ENCODE results near the gene PPP2R5A. TPM values are rescaled to one million over a fixed set of nuclear protein-coding genes. Genes with fewer than 3 reads are reported as not detected.

PPP2R5A gene
- total and polyA plus RNA-seq, 2 of the 8 experiments (the other 6 are each of a cell fraction or from before 2014, with no cell fraction given), result 14.6 to 36.3 TPM

DNA sequence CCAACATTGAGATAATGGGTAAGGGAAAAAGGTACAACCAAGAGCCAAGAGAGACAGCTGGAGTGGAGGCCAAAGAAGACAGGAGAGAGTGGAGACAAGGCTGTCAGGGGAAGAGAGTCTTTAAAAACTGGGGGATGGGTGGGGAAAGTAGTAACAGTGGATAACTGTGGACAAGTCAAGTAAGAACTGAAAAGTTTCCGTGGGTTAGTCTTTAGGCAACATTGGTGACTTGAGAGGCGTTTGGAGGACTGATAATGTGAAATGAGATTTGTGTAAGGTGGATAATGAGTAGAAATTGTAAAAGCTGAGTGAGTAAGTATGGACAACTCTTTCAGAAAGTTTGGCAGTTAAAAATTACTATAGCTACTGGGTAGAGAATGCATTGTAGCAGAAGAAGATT lies 10.4 kb downstream of the PPP2R5A start:
- Histone ChIP-seq H2BK120ac (replicated peaks; ENCODE audit: low read depth, low read length) (no peak overlapping the region), H3K56ac (replicated peaks; ENCODE audit: insufficient read length, low read depth, low read length) (no peak overlapping the region), H3K79me2 (ENCODE audit: control insufficient read depth in 1 of 2, insufficient read depth in 2 of 2, low read length in 2 of 2) (peaks cover 0 to 81% of the 10 kb centered on the region in 2 experiments; a peak in 2 of 4 replicates), H2AK5ac (ENCODE audit: low read depth, low read length) (no peak overlapping the region), H3K23me2 (ENCODE audit: low read depth, low read length) (no peaks in the 10 kb centered on the region), H4K91ac (replicated peaks; ENCODE audit: insufficient read length, low read length) (no peak overlapping the region), H3K36me3 (ENCODE audit: control insufficient read depth in 2 of 4, insufficient read depth in 4 of 4, low read length in 3 of 4) (no peaks in the 10 kb centered on the region), H2AFZ (ENCODE audit: low read length) (no peak overlapping the region), H3K4me3 (ENCODE audit: extremely low read depth in 1 of 4, insufficient read depth in 2 of 4, low read depth in 3 of 4, low read length in 4 of 4) (no peak overlapping the region), H2BK15ac (ENCODE audit: low read length) (no peak overlapping the region), H3K9me3 (ENCODE audit: insufficient read depth in 2 of 2, low read depth in 1 of 2, low read length in 1 of 2) (no peaks in the 10 kb centered on the region), H3K14ac (ENCODE audit: insufficient read length) (no peak overlapping the region), H3K79me1 (ENCODE audit: low read depth, low read length) (no peaks in the 10 kb centered on the region; the same call in 1 of the 2 replicates), H3K27me3 (replicated peaks in 1 of 4; ENCODE audit: control insufficient read depth in 3 of 4, extremely low read depth in 1 of 4, insufficient read depth in 3 of 4, low read length in 3 of 4) (no peaks in the 10 kb centered on the region), H3K18ac (ENCODE audit: extremely low read depth, low read length) (no peak overlapping the region), H3K9ac (replicated peaks in 1 of 4; ENCODE audit: extremely low read depth in 1 of 4, low read depth in 3 of 4, low read length in 3 of 4) (no peak overlapping the region), H2BK5ac (ENCODE audit: low read depth, low read length) (no peak overlapping the region), H3K27ac (ENCODE audit: low read depth, low read length) (no peak overlapping the region), H4K5ac (ENCODE audit: insufficient read length, low read depth, low read length) (no peak overlapping the region), H2BK20ac (ENCODE audit: low read length) (no peak overlapping the region), H3K23ac (ENCODE audit: insufficient read length) (no peak overlapping the region), H3K4ac (replicated peaks; ENCODE audit: insufficient read length, low read depth, low read length) (no peak overlapping the region), H4K8ac (ENCODE audit: extremely low read depth, insufficient read depth, low read length) (no peak overlapping the region), H4K20me1 (replicated peaks in 1 of 2; ENCODE audit: control insufficient read depth in 1 of 2, insufficient read depth in 2 of 2, low read length in 2 of 2) (no peaks in the 10 kb centered on the region), H3K4me1 (replicated peaks in 1 of 4; ENCODE audit: control insufficient read depth in 3 of 4, insufficient read depth in 4 of 4, low read length in 3 of 4) (peaks cover 0 to 9% (median 3%) of the 10 kb centered on the region in 4 experiments; a peak in 4 of 7 replicates), H3K4me2 (ENCODE audit: insufficient read depth in 1 of 2, low read depth in 2 of 2, low read length in 2 of 2) (no peak overlapping the region), H2BK12ac (ENCODE audit: low read depth, low read length) (no peak overlapping the region)
- TF ChIP-seq RXRA (IDR thresholded peaks at IDR 0.05; ENCODE audit: insufficient read depth, low read depth, low read length), result no peak
- TF ChIP-seq KDM4A (IDR thresholded peaks at IDR 0.05; ENCODE audit: low read depth, low read length, severe bottlenecking), result no peak
- FAIRE-seq, result no peak
- 85 to 100% methylated on average over 1 to 2 of the region's 2 CpGs for WGBS, 2 experiments (ENCODE audit: extremely low coverage in 1 of 2, insufficient coverage in 1 of 2, insufficient read length in 1 of 2, insufficient replicate concordance in 2 of 2, low coverage in 1 of 2, low lambda C conversion rate in 2 of 2, missing lambda C conversion rate in 1 of 2)
- DNase-seq (ENCODE audit: low read depth in 1 of 2, low spot score in 2 of 2), result no peak
- ChIA-PET POLR2A (ENCODE audit: partially characterized antibody) (interaction anchor here (1.1 to 1.7 kb wide), 2 partner anchors 10 to 11 kb away, joined by 3 to 6 read pairs; no protein-coding TSS in a partner anchor), CTCF (ENCODE audit: partially characterized antibody) (interaction anchor here (0.8 to 4.6 kb wide), 7 partner anchors 9 to 233 kb away, joined by 3 to 25 read pairs (median 3); no protein-coding TSS in a partner anchor)
